SU-DHL-6 (cell line): ENCODE data around the gene TCL1A.

Experiments used
- CTCF ChIP-seq: fragments of 200-600 bp; sonication (generic); IDR thresholded peaks from one replicate; pipeline ENCODE4 v1.5.1; 2017; ENCODE audit warnings: antibody characterized with exemption, mild to moderate bottlenecking, low read length, moderate library complexity; ENCODE audit not compliant: insufficient read depth, poor library complexity, severe bottlenecking
- EZH2phosphoT487 ChIP-seq: fragments of 200-600 bp; sonication (generic), shearing (Covaris generic); conservative IDR thresholded peaks from 2 replicates; pipeline ENCODE4 v1.6.1; 2018; ENCODE audit warnings: mild to moderate bottlenecking, antibody characterized with exemption, low read length, moderate library complexity, mixed read lengths

- TF ChIP-seq CTCF (no peak), EZH2phosphoT487 (no peak)
Observed at GRCh38 chr14:95692109-95692508, 21.8 kb downstream of the TCL1A start.
